Measurements from ENCODE around the gene ERBB2. TPM values are rescaled to one million over a fixed set of nuclear protein-coding genes. Genes with fewer than 3 reads are reported as not detected.
A peak's percentile ranks its signal among the peaks of the same experiment; 100 is the strongest.

ERBB2 gene
- total RNA-seq, 4 donors from 2014 or later, result 75.2 to 170 (median 86.5) TPM

DNA sequence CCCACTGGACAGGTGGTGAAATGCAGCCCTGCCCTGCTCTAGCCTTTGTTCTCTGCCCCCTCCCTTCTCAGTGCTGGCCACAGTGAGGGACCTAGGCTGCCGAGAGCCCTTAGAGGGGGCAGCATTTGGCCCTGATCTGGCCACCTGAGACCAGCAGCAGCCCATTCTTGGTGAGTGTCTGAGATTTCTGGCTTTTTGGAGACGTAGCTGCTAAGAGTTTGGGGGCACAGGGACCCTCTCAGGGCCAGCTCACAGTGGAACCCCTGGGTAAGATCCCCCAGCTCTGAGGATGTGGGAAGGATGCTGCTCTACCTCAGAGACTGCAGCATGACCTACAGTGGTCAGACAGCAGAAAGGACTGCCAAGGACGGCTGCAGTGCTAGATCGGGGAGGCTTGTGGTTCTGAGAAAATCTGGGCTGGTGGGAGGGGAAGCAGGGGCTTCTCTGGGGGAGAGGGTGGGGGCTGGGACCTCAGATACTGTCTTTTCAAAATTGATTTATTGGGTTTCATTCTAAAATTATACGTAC is 51.2 kb downstream of the ERBB2 start:
- no peak overlapping the region for H3K4me3 ChIP-seq
- H3K27ac ChIP-seq, result no peak overlapping the region
- TF ChIP-seq, protein P1, sequence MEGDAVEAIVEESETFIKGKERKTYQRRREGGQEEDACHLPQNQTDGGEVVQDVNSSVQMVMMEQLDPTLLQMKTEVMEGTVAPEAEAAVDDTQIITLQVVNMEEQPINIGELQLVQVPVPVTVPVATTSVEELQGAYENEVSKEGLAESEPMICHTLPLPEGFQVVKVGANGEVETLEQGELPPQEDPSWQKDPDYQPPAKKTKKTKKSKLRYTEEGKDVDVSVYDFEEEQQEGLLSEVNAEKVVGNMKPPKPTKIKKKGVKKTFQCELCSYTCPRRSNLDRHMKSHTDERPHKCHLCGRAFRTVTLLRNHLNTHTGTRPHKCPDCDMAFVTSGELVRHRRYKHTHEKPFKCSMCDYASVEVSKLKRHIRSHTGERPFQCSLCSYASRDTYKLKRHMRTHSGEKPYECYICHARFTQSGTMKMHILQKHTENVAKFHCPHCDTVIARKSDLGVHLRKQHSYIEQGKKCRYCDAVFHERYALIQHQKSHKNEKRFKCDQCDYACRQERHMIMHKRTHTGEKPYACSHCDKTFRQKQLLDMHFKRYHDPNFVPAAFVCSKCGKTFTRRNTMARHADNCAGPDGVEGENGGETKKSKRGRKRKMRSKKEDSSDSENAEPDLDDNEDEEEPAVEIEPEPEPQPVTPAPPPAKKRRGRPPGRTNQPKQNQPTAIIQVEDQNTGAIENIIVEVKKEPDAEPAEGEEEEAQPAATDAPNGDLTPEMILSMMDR (IDR thresholded peaks at IDR 0.05), result no peak
- no peak for TF ChIP-seq POLR2A (IDR thresholded peaks at IDR 0.05)
- peaks cover 0 to 23% (median 8%) of the 10 kb centered on the region in 3 donors for H3K36me3 ChIP-seq
- no peaks in the 10 kb centered on the region for H3K9me3 ChIP-seq
- intact Hi-C loops (cut with DNase I), result no loop called here
- WGBS, 2 donors, result 46 to 51% methylated on average over 2 to 3 of the region's 5 CpGs
- H3K4me1 ChIP-seq, result peaks cover 20 to 44% (median 22%) of the 10 kb centered on the region in 3 donors
- H3K27me3 ChIP-seq, result no peaks in the 10 kb centered on the region
- no peak for DNase-seq

DNA sequence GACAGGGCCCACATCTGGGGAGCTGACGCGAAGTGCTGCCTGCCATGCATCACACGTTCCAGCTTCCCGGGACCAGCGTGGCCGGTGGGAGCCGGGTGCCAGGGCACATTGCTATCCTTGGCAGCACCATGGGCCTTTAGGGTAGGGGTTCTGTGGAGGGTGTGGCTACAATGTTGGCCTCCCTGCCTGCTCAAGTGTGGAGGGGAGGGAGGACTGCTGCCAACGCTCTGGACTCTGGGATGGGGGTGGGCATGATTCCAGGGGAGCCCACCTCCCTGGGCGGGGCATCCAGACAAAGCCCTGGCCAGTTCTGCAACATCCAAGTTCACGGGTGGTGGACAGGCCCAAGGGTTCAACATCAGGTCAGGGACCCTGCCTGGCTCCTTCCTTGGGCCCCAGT is 51.8 kb downstream of the ERBB2 start:
- Histone ChIP-seq H3K27me3 (no peaks in the 10 kb centered on the region), H3K27ac (no peak overlapping the region), H3K4me1 (peaks cover 20 to 45% (median 22%) of the 10 kb centered on the region in 3 donors), H3K9me3 (no peaks in the 10 kb centered on the region), H3K36me3 (peaks cover 0 to 17% (median 7%) of the 10 kb centered on the region in 3 donors), H3K4me3 (no peak overlapping the region)
- intact Hi-C loops (cut with DNase I), result no loop called here
- TF ChIP-seq POLR2A (IDR thresholded peaks at IDR 0.05), result no peak
- TF ChIP-seq, protein P1 (IDR thresholded peaks at IDR 0.05), result no peak
- DNase-seq, result no peak
- 47 to 61% methylated on average over 4 to 9 of the region's 10 CpGs for WGBS, 2 donors

DNA sequence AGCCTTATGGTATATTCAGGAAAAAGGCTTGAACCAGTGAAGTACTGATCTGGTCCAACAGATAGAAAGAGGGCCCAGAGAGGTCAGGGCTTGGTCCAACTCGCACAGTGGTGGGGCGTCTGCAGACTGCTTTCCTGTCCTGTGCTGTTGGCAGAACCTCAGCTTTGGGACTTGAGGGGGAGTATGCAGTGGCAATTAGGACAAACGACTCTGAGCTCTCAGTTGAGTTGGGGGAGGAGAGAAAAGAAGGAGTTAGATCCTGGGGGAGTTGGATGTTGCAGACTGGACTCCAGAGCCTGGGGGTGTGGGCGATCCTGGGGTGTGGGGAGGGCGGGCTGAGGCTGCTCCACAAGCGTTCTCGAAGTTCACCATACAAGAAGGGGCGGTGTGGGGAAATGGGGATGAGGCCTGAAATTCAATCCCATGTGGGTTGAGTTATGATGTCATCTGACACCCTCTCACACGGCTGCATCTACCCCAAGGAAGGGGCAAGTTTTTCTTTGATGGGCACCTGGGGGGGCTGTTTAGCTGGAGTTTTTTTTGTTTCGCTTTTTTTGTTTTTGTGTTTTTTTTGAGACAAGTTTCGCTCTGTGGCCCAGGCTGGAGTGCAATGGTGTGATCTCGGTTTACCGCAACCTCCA is 52.5 kb downstream of the ERBB2 start:
- H3K9me3 ChIP-seq, result no peaks in the 10 kb centered on the region
- peaks cover 20 to 45% (median 22%) of the 10 kb centered on the region in 3 donors for H3K4me1 ChIP-seq
- TF ChIP-seq, protein P1 (IDR thresholded peaks at IDR 0.05), result no peak
- no peak for TF ChIP-seq POLR2A (IDR thresholded peaks at IDR 0.05)
- no peak for DNase-seq
- H3K4me3 ChIP-seq, result no peak overlapping the region
- WGBS, 2 donors, result 78 to 82% methylated on average over 10 to 13 of the region's 13 CpGs
- intact Hi-C loops (cut with DNase I), result no loop called here
- no peak overlapping the region for H3K27ac ChIP-seq
- H3K36me3 ChIP-seq, result peaks cover 0 to 10% (median under 1%) of the 10 kb centered on the region in 3 donors
- H3K27me3 ChIP-seq, result no peaks in the 10 kb centered on the region

DNA sequence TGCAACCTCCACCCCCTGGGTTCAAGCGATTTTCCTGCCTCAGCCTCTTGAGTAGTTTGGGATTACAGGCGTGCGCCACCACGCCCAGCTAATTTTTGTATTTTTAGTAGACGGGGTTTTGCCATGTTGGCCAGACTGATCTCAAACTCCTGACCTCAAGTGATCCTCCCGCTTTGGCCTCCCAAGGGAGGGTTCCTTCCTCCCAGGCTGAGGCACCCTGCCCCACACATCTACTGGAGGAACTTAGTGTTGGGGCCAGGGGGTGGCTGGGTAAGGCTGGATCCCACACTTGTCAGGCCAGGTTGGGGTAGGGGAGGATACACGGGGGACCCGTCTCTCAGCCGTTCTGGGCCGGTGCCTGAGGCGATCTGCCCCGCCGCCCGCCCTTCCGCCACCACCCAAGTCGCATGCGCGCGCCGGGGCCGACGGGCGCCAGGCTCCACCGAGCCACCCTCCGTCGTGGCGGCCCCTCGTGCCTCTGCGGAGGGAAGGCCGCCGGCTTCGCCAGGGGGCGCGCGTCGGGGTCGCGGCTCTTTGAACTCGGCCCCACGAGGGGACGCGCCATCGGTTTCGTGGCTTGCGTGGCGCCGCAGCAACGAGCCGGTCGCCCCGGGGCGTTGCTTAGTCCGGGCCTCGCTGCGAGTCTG is 53.8 kb downstream of the ERBB2 start:
- peaks cover 20 to 45% (median 22%) of the 10 kb centered on the region in 3 donors for H3K4me1 ChIP-seq
- H3K27me3 ChIP-seq, result no peaks in the 10 kb centered on the region
- DNase-seq, result no peak
- H3K4me3 ChIP-seq, result peak overlapping the region; percentile 40 to 85 (median 73)
- 20 to 47% methylated on average over 3 to 13 of the region's 55 CpGs for WGBS, 2 donors
- intact Hi-C loops (cut with DNase I), result no loop called here
- H3K27ac ChIP-seq, result peak overlapping the region; percentile 83 to 95 (median 92)
- no peaks in the 10 kb centered on the region for H3K36me3 ChIP-seq
- TF ChIP-seq POLR2A (IDR thresholded peaks at IDR 0.05), result peak in 2 of 4 donors; percentile 24 to 47
- TF ChIP-seq, protein P1 (IDR thresholded peaks at IDR 0.05), result no peak
- no peaks in the 10 kb centered on the region for H3K9me3 ChIP-seq
